ENCODE results near the gene OR2H1.

- TF ChIP-seq CTCF (IDR thresholded peaks at IDR 0.05): no peak
- TF ChIP-seq POLR2A (IDR thresholded peaks at IDR 0.05): no peak
Measured at GRCh38 chr6:29419516-29419915, 37.4 kb upstream of the OR2H1 start.

Measured in thyroid gland (tissue), 4 donors.